ENCODE measurements around the gene CFAP53.

DNA sequence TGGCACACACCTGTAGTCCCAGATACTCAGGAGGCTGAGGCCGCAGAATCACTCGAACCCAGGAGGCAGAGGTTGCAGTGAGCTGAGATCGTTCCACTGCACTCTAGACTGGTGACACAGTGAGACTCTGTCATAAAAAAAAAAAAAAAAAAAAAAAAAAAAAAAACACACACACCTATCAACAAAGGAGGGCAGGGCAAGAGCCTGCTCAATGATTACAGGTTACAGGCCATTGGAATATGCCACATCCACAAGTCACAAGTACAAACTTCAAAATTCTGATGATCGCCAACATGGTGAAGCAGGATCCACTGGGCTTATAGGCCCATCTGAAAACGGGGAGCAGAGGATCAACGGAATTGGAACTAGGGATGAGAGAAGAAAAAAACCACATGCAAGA lies 77.6 kb downstream of the CFAP53 start:
- no peak for TF ChIP-seq CTCF (conservative IDR thresholded peaks at IDR 0.05; ENCODE audit: low read length)
- no peak for TF ChIP-seq EZH2phosphoT487 (IDR thresholded peaks at IDR 0.05; ENCODE audit: borderline replicate concordance, low read depth, low read length)
